H1 (cell line): ENCODE measurements around the gene CNTN5. TPM values are rescaled to one million over a fixed set of nuclear protein-coding genes. Genes with fewer than 3 reads are reported as not detected.

Experiments used
- JUN ChIP-seq: IDR thresholded peaks from 2 replicates; pipeline ENCODE4 v1.6.1; 2011; ENCODE audit warnings: low read depth, mild to moderate bottlenecking, improper control_type of control experiment, low read length
- TEAD4 ChIP-seq: IDR thresholded peaks from 2 replicates; pipeline ENCODE4 v1.6.1; 2012; ENCODE audit warnings: low read depth, low read length, inconsistent platforms, mixed read lengths
- polyA plus RNA-seq, 7 experiments: library from polyadenylated mRNA; depleted of rRNA in 3 of 7; stranded (reverse) in 5 of 7; unstranded in 2 of 7; fragments of >200 nt in 5 of 7; fragments of 200-250 nt in 2 of 7; gene quantifications; 1 replicate in 5 of 7; 2 replicates in 1 of 7; 4 replicates in 1 of 7; pipeline versions ENCODE4 v1.2.1 to v1.2.3, GENCODE V29; 2011 to 2013; ENCODE audit warnings: missing spikeins in 2 of 7, mixed read lengths in 2 of 7
- total RNA-seq: library from RNA; stranded (reverse); fragmentation: NEBNext Ultra II Directional; extraction: Animal tissue kit (Norgen Biotek cat#: 25700); gene quantifications from 2 replicates; pipeline ENCODE4 v1.2.1, GENCODE V29; 2021
- TF ChIP-seq, protein P1 (sequence below): fragments of 300-600 bp; sonication (generic); IDR thresholded peaks from 2 replicates; pipeline ENCODE4 v1.7.1; 2012; ENCODE audit warnings: low read length, moderate library complexity, mild to moderate bottlenecking, inconsistent platforms; ENCODE audit not compliant: insufficient replicate concordance
- TF ChIP-seq, protein P2 (sequence below): IDR thresholded peaks from 2 replicates; pipeline ENCODE4 v1.6.1; 2011; ENCODE audit warnings: low read depth, mild to moderate bottlenecking, low read length; ENCODE audit not compliant: insufficient read depth

Gene CNTN5
- total and polyA plus RNA-seq, 2 of the 8 experiments (the other 6 are each of a cell fraction or from before 2014, with no cell fraction given), result not detected

DNA sequence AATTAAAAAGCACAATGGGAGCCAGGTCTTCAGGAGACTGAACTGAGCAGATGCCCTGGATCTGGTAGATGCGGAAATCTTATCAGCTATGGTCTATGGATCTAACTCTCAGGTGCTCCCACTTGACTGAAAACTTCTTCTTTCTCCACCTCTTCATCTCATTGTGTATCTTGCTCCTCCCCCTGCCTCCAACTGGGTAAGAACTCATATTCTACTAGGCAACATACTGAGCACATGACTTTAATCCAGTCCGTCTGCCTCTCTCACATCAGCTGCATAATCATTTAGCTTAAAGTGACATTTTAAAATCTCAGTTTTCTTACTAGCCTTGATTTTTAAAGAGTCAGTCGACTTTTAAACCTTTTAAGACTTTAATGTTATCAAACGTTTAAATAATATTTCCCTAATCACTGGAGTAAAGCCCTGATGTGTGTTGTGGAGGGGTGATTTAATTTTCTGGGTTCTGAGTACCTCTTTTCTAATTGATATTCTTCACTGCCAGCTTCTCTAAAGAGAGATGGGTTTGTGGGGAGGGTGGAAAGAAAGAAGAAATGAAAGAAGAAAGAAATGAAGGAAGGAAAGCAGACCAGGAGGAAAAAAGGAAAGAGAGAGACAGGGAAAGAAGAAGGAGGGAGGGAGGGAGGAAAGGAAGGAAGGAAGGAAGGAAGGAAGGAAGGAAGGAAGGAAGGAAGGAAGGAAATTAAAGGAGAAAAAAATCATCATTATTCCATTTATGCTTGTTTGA, 1073.5 kb downstream of the CNTN5 start (continued):
- TF ChIP-seq, protein P1, sequence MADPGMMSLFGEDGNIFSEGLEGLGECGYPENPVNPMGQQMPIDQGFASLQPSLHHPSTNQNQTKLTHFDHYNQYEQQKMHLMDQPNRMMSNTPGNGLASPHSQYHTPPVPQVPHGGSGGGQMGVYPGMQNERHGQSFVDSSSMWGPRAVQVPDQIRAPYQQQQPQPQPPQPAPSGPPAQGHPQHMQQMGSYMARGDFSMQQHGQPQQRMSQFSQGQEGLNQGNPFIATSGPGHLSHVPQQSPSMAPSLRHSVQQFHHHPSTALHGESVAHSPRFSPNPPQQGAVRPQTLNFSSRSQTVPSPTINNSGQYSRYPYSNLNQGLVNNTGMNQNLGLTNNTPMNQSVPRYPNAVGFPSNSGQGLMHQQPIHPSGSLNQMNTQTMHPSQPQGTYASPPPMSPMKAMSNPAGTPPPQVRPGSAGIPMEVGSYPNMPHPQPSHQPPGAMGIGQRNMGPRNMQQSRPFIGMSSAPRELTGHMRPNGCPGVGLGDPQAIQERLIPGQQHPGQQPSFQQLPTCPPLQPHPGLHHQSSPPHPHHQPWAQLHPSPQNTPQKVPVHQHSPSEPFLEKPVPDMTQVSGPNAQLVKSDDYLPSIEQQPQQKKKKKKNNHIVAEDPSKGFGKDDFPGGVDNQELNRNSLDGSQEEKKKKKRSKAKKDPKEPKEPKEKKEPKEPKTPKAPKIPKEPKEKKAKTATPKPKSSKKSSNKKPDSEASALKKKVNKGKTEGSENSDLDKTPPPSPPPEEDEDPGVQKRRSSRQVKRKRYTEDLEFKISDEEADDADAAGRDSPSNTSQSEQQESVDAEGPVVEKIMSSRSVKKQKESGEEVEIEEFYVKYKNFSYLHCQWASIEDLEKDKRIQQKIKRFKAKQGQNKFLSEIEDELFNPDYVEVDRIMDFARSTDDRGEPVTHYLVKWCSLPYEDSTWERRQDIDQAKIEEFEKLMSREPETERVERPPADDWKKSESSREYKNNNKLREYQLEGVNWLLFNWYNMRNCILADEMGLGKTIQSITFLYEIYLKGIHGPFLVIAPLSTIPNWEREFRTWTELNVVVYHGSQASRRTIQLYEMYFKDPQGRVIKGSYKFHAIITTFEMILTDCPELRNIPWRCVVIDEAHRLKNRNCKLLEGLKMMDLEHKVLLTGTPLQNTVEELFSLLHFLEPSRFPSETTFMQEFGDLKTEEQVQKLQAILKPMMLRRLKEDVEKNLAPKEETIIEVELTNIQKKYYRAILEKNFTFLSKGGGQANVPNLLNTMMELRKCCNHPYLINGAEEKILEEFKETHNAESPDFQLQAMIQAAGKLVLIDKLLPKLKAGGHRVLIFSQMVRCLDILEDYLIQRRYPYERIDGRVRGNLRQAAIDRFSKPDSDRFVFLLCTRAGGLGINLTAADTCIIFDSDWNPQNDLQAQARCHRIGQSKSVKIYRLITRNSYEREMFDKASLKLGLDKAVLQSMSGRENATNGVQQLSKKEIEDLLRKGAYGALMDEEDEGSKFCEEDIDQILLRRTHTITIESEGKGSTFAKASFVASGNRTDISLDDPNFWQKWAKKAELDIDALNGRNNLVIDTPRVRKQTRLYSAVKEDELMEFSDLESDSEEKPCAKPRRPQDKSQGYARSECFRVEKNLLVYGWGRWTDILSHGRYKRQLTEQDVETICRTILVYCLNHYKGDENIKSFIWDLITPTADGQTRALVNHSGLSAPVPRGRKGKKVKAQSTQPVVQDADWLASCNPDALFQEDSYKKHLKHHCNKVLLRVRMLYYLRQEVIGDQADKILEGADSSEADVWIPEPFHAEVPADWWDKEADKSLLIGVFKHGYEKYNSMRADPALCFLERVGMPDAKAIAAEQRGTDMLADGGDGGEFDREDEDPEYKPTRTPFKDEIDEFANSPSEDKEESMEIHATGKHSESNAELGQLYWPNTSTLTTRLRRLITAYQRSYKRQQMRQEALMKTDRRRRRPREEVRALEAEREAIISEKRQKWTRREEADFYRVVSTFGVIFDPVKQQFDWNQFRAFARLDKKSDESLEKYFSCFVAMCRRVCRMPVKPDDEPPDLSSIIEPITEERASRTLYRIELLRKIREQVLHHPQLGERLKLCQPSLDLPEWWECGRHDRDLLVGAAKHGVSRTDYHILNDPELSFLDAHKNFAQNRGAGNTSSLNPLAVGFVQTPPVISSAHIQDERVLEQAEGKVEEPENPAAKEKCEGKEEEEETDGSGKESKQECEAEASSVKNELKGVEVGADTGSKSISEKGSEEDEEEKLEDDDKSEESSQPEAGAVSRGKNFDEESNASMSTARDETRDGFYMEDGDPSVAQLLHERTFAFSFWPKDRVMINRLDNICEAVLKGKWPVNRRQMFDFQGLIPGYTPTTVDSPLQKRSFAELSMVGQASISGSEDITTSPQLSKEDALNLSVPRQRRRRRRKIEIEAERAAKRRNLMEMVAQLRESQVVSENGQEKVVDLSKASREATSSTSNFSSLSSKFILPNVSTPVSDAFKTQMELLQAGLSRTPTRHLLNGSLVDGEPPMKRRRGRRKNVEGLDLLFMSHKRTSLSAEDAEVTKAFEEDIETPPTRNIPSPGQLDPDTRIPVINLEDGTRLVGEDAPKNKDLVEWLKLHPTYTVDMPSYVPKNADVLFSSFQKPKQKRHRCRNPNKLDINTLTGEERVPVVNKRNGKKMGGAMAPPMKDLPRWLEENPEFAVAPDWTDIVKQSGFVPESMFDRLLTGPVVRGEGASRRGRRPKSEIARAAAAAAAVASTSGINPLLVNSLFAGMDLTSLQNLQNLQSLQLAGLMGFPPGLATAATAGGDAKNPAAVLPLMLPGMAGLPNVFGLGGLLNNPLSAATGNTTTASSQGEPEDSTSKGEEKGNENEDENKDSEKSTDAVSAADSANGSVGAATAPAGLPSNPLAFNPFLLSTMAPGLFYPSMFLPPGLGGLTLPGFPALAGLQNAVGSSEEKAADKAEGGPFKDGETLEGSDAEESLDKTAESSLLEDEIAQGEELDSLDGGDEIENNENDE, result no peak
- TF ChIP-seq, protein P2, sequence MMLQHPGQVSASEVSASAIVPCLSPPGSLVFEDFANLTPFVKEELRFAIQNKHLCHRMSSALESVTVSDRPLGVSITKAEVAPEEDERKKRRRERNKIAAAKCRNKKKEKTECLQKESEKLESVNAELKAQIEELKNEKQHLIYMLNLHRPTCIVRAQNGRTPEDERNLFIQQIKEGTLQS, result no peak
- TF ChIP-seq JUN, result no peak
- no peak for TF ChIP-seq TEAD4
